CD14-positive monocyte (primary cell): ENCODE data around the gene PPIG. TPM values are rescaled to one million over a fixed set of nuclear protein-coding genes. Genes with fewer than 3 reads are reported as not detected.
A peak's percentile ranks its signal among the peaks of the same experiment; 100 is the strongest.
"Not testable (repeated sequence)": the region's sequence is repeated elsewhere in the genome, so short reads cannot be mapped to it uniquely, and the experiment has no call there.

Experiments used
- DNase-seq, 3 donors: peaks; one replicate each; pipeline ENCODE4 v3.0.0-alpha.2; 2011 to 2022
- H2AFZ ChIP-seq: 2 replicates; pipeline ENCODE4 v1.6.0; 2012; ENCODE audit warnings: mild to moderate bottlenecking, low read depth, low read length, inconsistent platforms; ENCODE audit not compliant: insufficient read depth, poor library complexity, severe bottlenecking
- H3K27ac ChIP-seq, 2 donors: 1 replicate in 1 of 2; 2 replicates in 1 of 2; pipeline ENCODE4 v1.5.1; 2012 to 2013; ENCODE audit warnings: low read length in 2 of 2, control low read depth in 1 of 2, inconsistent platforms in 1 of 2, low read depth in 1 of 2, mild to moderate bottlenecking in 1 of 2
- H3K27me3 ChIP-seq, 2 donors: one replicate each; pipeline versions ENCODE4 v1.6.0 to v1.6.1; 2011 to 2013; ENCODE audit warnings: low read length in 2 of 2; ENCODE audit not compliant: control insufficient read depth in 2 of 2, insufficient read depth in 2 of 2
- H3K36me3 ChIP-seq, 2 donors: replicated peaks in 1 of 2; 1 replicate in 1 of 2; 2 replicates in 1 of 2; pipeline versions ENCODE4 v1.5.1 to v1.6.1; 2012 to 2013; ENCODE audit warnings: low read length in 2 of 2, control low read depth in 1 of 2, inconsistent platforms in 1 of 2, mild to moderate bottlenecking in 1 of 2; ENCODE audit not compliant: insufficient read depth in 2 of 2, control insufficient read depth in 1 of 2
- H3K4me1 ChIP-seq, 2 donors: 1 replicate in 1 of 2; 2 replicates in 1 of 2; pipeline versions ENCODE4 v1.5.1 to v1.6.1; 2012 to 2013; ENCODE audit warnings: low read length in 2 of 2, control low read depth in 1 of 2, inconsistent platforms in 1 of 2, mild to moderate bottlenecking in 1 of 2, moderate library complexity in 1 of 2; ENCODE audit not compliant: insufficient read depth in 2 of 2, control insufficient read depth in 1 of 2
- H3K4me2 ChIP-seq: replicated peaks from 2 replicates; pipeline ENCODE3; 2012; ENCODE audit warnings: low read length, moderate library complexity, mild to moderate bottlenecking; ENCODE audit not compliant: poor library complexity, severe bottlenecking; ENCODE audit errors: extremely low read depth
- H3K4me3 ChIP-seq, 3 experiments: fragments of 200-600 bp in 1 of 3; sonication (generic) in 1 of 3; replicated peaks in 1 of 3; 1 replicate in 2 of 3; 2 replicates in 1 of 3; pipeline ENCODE4 v1.5.1; 2011 to 2013; ENCODE audit warnings: low read length in 3 of 3, mild to moderate bottlenecking in 3 of 3, control low read depth in 2 of 3, low read depth in 2 of 3, inconsistent platforms in 1 of 3, moderate library complexity in 1 of 3
- H3K79me2 ChIP-seq: 2 replicates; pipeline ENCODE4 v1.6.0; 2012; ENCODE audit warnings: mild to moderate bottlenecking, control low read depth, inconsistent platforms, low read length, moderate library complexity; ENCODE audit not compliant: insufficient read depth
- H3K9ac ChIP-seq: 2 replicates; pipeline ENCODE4 v1.6.0; 2017; ENCODE audit warnings: low read length, mild to moderate bottlenecking; ENCODE audit not compliant: insufficient read depth, poor library complexity, severe bottlenecking
- H3K9me3 ChIP-seq, 2 donors: replicated peaks in 1 of 2; 1 replicate in 1 of 2; 2 replicates in 1 of 2; pipeline versions ENCODE4 v1.5.1 to v1.6.1; 2012 to 2013; ENCODE audit warnings: low read length in 2 of 2, control low read depth in 1 of 2; ENCODE audit not compliant: control insufficient read depth in 1 of 2, insufficient read depth in 1 of 2
- H4K20me1 ChIP-seq: 2 replicates; pipeline ENCODE4 v1.6.0; 2012; ENCODE audit warnings: mild to moderate bottlenecking, low read length, control low read depth, moderate library complexity; ENCODE audit not compliant: insufficient read depth
- H3K27ac Mint-ChIP-seq, 7 donors: one replicate each; pipeline ENCODE4 v1.8.0; 2020; ENCODE audit warnings: mild to moderate bottlenecking in 7 of 7, mixed read lengths in 7 of 7, moderate library complexity in 6 of 7, inconsistent platforms in 2 of 7
- H3K27me3 Mint-ChIP-seq, 3 donors: one replicate each; pipeline ENCODE4 v1.8.0; 2021 to 2022; ENCODE audit warnings: low read depth in 3 of 3, mild to moderate bottlenecking in 3 of 3, mixed read lengths in 3 of 3, moderate library complexity in 3 of 3, inconsistent platforms in 1 of 3
- H3K36me3 Mint-ChIP-seq, 2 donors: one replicate each; pipeline ENCODE4 v1.8.0; 2020; ENCODE audit warnings: mixed read lengths in 2 of 2, inconsistent platforms in 1 of 2, mild to moderate bottlenecking in 1 of 2
- H3K4me1 Mint-ChIP-seq: one replicate; pipeline ENCODE4 v1.8.0; 2020; ENCODE audit warnings: mild to moderate bottlenecking, mixed read lengths
- H3K4me3 Mint-ChIP-seq, 2 donors: one replicate each; pipeline ENCODE4 v1.8.0; 2020; ENCODE audit warnings: mild to moderate bottlenecking in 2 of 2, mixed read lengths in 2 of 2, moderate library complexity in 1 of 2
- H3K9me3 Mint-ChIP-seq, 7 donors: one replicate each; pipeline ENCODE4 v1.8.0; 2020 to 2022; ENCODE audit warnings: mixed read lengths in 7 of 7, mild to moderate bottlenecking in 6 of 7, moderate library complexity in 6 of 7, inconsistent platforms in 2 of 7
- CTCF ChIP-seq: fragments of 200-600 bp; IDR thresholded peaks from one replicate; pipeline ENCODE4 v1.8.0; 2022; ENCODE audit warnings: antibody characterized with exemption, mild to moderate bottlenecking
- WGBS: methylation state at CpG from one replicate; pipeline ENCODE4 v1.1.5; 2013; ENCODE audit warnings: missing lambda C conversion rate; ENCODE audit not compliant: insufficient coverage; 5-methylcytosine and 5-hydroxymethylcytosine counted together
- intact Hi-C, 2 donors: fragments of 100-400 bp; cut with micrococcal nuclease; formaldehyde crosslinking; loops; one replicate each; pipeline versions ENCODE4 v1.15.0 to v1.15.1; 2023
- polyA minus RNA-seq: library from RNA; depleted of rRNA, polyadenylated mRNA; stranded (reverse); fragments of >200 nt; gene quantifications from 2 replicates; pipeline ENCODE4 v1.2.3, GENCODE V29; 2012
- polyA plus RNA-seq, 3 donors: library from polyadenylated mRNA; depleted of rRNA in 1 of 3; unstranded in 2 of 3; stranded (reverse) in 1 of 3; fragments of 300-500 nt in 2 of 3; fragments of >200 nt in 1 of 3; fragmentation: Illumina TruSeq in 2 of 3; gene quantifications; 1 replicate in 2 of 3; 2 replicates in 1 of 3; pipeline ENCODE4 v1.2.3, GENCODE V29; 2012 to 2021
- total RNA-seq, 12 experiments: library from RNA in 1 of 12; stranded (reverse) in 1 of 12; fragments of 120-200 nt in 1 of 12; gene quantifications; one replicate each; pipeline ENCODE4 v1.2.4 and lab custom pipeline; 2013 to 2026; ENCODE audit warnings: mixed read lengths in 6 of 12, inconsistent platforms in 1 of 12

PPIG gene
- total RNA-seq (2013): 43.9 TPM
- polyA plus RNA-seq (10 to 100 TPM; 21.0 to 34.4 (median 21.3) TPM), polyA minus RNA-seq (10.1 and 13.1 TPM in 2 replicates), total RNA-seq (lab: John Stamatoyannopoulos, UW) (18.0 to 98.2 (median 63.9) reads per million in 11 experiments)

- intact Hi-C loops: loop anchor here (10.0 kb wide), 2 partner anchors 111 to 241 kb away; partner anchors contain the start of genes CFAP210 (in 2 of the 2), PHOSPHO2 (in 2 of the 2), METTL5 (in 1 of the 2) and UBR3 (in 1 of the 2)
- Mint-ChIP-seq H3K9me3 (peaks cover 0 to 7% (median 0%) of the 10 kb centered on the region in 7 donors), H3K27me3 (peaks cover 0 to 2% (median 0%) of the 10 kb centered on the region in 3 donors), H3K36me3 (peaks cover 2 to 3% of the 10 kb centered on the region in 2 donors), H3K4me3 (peak within 1 kb of the TSS; percentile 98 to 99), H3K4me1 (peaks cover 28% of the 10 kb centered on the region), H3K27ac (peak within 1 kb of the TSS; percentile 99 to 100 (median 100))
- Histone ChIP-seq H3K27me3 (no peaks in the 10 kb centered on the region), H3K79me2 (peaks cover 46% of the 10 kb centered on the region), H3K9me3 (peaks cover 0 to 2% of the 10 kb centered on the region in 2 donors), H3K9ac (peak within 1 kb of the TSS; percentile 92), H4K20me1 (peaks cover 18% of the 10 kb centered on the region), H3K27ac (peak within 1 kb of the TSS; percentile 96), H2AFZ (peak within 1 kb of the TSS; percentile 81), H3K4me3 (peak within 1 kb of the TSS; percentile 59 to 100 (median 92)), H3K4me2 (peak within 1 kb of the TSS; percentile 76), H3K36me3 (peaks cover 0 to 4% of the 10 kb centered on the region in 2 donors), H3K4me1 (peaks cover 19 to 23% of the 10 kb centered on the region in 2 donors)
- peak; percentile 89 to 93 (median 91) for DNase-seq
- WGBS: 1% methylated on average over 37 of the region's 49 CpGs
- TF ChIP-seq CTCF: no peak
Observed at GRCh38 chr2:169584005-169584877, at the start of gene PPIG. PPIG (plus strand) TSS chr2:169584351; CDS start chr2:169604042, 19,691 bp downstream.

DNA sequence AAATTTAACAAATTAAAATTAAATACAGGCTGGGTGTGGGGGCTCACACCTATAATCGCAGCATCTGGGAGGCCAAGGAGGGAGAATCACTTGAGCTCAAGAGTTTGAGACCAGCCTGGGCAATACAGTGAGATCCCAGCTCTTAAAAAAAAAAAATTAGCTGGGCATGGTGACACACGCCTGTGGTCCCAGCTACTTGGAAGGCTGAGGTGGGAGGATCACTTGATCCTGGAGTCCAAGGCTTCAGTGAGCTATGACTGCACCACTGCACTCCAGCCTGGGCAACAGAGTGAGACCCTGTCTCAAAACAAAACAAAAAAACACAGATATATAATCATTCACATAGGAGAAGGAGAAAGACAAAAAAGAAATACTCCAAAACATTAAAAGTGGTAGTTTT lies 44.7 kb upstream of the PPIG start:
- H3K9me3 ChIP-seq, H3K9me3 Mint-ChIP-seq, H2AFZ ChIP-seq, H3K4me3 Mint-ChIP-seq, H3K4me3 ChIP-seq, H4K20me1 ChIP-seq, intact Hi-C loops, H3K4me1 Mint-ChIP-seq, H3K27me3 ChIP-seq, H3K4me2 ChIP-seq, H3K27me3 Mint-ChIP-seq, DNase-seq, H3K27ac ChIP-seq, H3K4me1 ChIP-seq, H3K27ac Mint-ChIP-seq, H3K79me2 ChIP-seq, H3K9ac ChIP-seq: not testable (repeated sequence)
- H3K36me3 ChIP-seq: peaks cover 48 to 88% of the 10 kb centered on the region in 2 donors
- 100% methylated on average over 1 of the region's 2 CpGs for WGBS
- H3K36me3 Mint-ChIP-seq: peaks cover 47 to 72% of the 10 kb centered on the region in 2 donors
